Stimulated activated naive CD8-positive, alpha-beta T cell treated with anti-CD3 and anti-CD28 coated beads, Interleukin-15, Interleukin-2, amounts not matched to agents 100 U/mL and 50 U/mL, for 24 hours (primary cell): ENCODE data around the gene TXLNG.

Experiments
- ATAC-seq: fragments of 150-1000 bp; cut with Tn5 transposase; one replicate; pipeline ENCODE4 v1.10.0; 2021
- DNase-seq: peaks from one replicate; pipeline ENCODE4 v3.0.0; 2021

The TXLNG gene

DNA sequence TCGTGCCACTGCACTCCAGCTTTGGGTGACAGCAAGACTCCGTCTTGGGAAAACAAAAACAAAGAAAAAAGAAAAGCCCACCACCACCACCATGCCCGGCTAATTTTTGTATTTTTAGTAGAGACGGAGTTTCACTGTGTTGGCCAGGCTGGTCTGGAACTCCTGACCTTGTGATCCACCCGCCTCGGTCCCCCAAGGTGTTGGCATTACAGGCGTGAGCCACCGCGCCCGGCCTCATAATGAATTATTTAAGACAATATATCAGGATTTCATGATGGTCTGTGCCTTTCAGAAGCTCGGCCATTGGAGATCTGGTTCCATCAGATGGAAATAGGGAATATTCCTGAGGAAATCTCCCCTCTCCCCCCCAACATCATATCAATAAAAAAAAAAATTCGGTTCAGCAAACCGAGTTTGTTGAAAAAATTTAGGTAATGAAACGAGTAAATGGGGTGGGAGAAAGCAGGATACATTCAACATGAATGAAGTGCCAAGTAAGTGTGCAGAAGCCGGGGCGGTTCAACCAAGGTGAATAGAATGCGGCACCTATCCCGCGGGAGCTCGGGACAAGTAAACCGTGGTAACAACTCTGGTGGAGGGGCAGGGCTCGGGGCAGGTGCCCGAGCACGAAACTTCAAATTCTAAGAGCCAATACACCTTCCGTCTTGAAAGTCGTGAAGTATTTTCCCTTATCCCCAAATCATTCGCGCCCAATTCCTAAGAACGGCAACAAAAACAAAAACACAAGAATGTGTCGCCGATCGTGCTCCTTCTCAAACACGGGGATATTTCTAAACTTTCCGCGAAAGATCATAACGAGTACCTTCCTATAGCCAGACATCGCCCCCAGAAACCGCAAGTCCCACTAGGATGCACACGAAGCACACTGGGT, 773 bp upstream of the TXLNG start:
- ATAC-seq (no peak), DNase-seq (peak; percentile 7)

DNA sequence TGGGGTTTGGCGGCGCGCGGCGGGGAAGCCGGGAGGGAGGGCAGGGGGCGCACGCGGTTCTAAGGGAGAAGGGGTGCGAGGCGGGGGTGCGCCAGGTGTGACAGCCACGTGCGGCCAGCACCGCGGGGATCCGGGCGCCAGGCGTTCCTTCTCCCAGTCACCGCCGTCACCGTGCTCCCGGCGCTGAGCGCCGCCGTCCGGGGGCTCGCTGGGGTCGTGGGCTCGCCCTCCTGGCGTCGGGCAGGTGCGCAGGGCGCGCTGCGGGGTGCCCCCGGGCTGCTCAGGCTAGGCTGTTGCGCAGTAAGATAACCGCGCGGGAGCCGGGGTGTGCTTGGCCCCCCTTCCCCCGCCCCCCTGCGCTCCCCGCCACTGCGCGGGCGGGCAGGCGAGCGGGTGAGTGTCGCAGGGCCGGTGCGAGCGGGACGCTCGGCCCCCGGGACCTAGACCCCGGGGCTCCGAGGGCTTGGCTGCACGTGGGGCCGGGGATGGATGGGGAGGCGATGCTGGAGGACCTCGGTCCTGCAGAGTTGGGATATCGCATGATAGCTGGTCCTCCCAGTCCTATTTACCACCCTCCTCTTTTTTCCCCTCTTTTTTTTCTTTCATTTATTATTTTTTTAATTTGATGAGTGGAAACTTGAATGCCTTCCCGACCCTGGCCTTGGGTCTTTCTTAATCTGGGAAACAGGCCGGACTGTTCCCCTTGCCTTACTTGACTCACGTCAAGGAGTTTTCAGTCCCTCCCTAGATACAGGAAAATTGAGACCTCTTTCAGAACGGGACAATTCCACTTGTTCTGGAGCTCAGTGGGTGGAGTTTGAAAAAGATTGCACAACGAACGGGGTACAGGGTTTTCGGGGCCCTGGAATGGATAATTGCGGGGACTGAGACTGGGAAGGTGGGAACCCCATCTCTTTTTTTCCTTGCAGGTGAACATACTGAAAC, 797 bp downstream of the TXLNG start:
- DNase-seq (peak; percentile 41), ATAC-seq (peak; percentile 25)

DNA sequence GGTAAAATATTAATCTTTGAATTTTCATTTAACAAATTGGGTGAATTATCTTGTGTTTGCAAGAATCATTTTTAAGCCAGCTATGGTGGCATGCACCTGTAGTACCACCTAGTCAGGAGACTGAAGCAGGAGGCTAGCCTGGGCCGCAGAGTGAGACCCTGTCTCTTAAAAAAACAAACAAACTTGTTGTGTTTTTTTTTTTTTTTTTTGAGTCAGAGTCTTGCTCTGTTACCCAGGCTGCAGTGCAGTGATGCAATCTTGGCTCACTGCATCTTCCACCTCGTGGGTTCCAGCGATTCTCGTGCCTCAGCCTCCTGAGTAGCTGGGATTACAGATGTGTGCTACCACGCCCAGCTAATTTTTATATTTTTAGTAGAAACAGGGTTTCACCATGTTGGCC, 2.2 kb downstream of the TXLNG start:
- ATAC-seq (no peak), DNase-seq (no peak)

DNA sequence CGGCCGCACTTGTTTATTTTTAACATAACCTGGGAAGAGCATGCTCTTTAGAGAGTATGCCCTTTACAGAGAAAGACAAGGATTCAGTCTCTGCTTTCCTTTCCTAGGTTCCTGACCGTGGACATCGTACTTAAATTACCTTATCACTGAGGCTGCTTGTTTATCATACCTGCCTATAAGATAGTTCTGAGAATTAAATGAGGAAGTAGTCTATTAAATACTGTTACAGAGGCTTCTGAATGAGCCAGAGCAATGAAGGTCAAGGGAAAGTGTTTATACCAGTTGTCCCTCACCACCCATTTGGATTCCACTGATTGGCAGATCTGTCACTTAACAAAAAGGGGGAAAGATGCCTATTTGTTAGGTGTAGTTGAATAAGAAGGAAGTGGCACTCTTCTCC, 10.0 kb downstream of the TXLNG start:
- DNase-seq (no peak), ATAC-seq (no peak)

- ATAC-seq (no peak), DNase-seq (no peak)
Measured at GRCh38 chrX:16797358-16797757, 11.1 kb downstream of the TXLNG start.

DNA sequence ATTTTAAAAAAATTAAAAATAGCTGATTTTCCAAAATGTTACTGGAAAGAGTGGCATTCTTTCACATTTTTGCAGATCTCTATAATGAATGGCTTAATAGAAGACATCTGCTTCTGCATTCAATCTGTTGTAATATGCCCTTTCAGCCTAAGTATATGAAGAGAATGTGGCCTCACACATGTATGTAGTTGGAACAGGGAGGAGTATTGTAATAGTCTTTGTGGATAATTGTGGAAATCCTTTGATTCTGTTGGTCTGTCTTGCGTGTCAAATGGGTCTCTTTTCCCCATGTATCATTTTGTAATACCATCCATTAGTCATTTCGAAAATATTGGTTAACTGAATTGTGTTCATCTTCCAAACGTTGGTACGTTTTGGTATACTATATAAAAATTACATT, 11.6 kb downstream of the TXLNG start:
- ATAC-seq (no peak), DNase-seq (no peak)

GRCh38 chrX:16804923-16805464, 18.7 kb downstream of the TXLNG start:
- ATAC-seq: no peak

GRCh38 chrX:16807548-16807947, 21.3 kb downstream of the TXLNG start:
- ATAC-seq (no peak), DNase-seq (no peak)

More at GRCh38 chrX:16804923-16805464, 18.7 kb downstream of the TXLNG start:
- DNase-seq: no peak

GRCh38 chrX:16807976-16808542, 21.8 kb downstream of the TXLNG start:
- ATAC-seq (no peak), DNase-seq (no peak)

DNA sequence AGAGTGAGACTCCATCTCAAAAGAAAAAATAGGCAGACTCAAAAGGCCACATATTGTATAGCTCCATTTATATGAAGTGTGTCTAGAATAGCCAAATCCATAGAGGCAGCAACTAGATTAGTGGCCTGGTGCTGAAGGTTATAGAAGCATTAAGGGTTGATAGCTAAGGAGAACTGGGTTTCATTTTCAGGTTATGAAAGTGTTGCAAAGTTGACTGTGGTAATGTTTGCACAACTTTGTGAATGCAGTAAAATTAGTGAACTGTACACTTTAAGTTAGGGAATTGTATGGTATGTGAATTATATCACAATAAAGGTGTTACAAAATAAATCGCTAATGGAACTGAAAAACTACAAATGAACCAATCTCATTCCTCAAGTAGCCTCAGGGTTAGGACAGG, 28.3 kb downstream of the TXLNG start:
- DNase-seq (no peak), ATAC-seq (no peak)

GRCh38 chrX:16819634-16820033, 33.4 kb downstream of the TXLNG start:
- DNase-seq: no peak
- ATAC-seq: no peak

GRCh38 chrX:16822723-16823122, 36.5 kb downstream of the TXLNG start:
- ATAC-seq (peak; percentile 43), DNase-seq (no peak)

- ATAC-seq (no peak), DNase-seq (no peak)
Measured at GRCh38 chrX:16825264-16826035, 39.2 kb downstream of the TXLNG start.

DNA sequence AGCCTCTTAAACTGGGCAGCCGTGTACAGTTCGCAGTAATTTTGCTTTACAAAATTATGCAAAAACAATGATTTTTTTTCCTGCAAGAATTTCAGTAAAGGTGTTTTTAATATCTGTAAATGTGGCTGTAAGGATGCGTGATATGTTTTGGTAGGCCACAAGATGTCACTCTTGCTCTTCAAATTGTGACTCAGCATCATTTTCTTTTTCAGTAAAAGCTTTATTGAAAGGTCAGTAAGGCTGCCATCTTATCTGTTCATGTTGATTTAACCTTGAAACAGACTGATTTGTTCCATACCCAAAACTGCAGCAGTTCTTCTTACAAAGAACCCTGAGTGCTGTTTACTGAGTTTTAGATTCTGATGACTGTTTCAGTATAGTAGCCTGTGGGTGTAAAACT, 39.9 kb downstream of the TXLNG start:
- peak; percentile 43 for ATAC-seq
- no peak for DNase-seq

GRCh38 chrX:16827225-16827624, 41.0 kb downstream of the TXLNG start:
- no peak for DNase-seq
- ATAC-seq: no peak

GRCh38 chrX:16828124-16828908, 42.0 kb downstream of the TXLNG start:
- ATAC-seq: no peak
- DNase-seq: no peak

GRCh38 chrX:16832301-16832700, 46.0 kb downstream of the TXLNG start:
- DNase-seq (no peak), ATAC-seq (no peak)

DNA sequence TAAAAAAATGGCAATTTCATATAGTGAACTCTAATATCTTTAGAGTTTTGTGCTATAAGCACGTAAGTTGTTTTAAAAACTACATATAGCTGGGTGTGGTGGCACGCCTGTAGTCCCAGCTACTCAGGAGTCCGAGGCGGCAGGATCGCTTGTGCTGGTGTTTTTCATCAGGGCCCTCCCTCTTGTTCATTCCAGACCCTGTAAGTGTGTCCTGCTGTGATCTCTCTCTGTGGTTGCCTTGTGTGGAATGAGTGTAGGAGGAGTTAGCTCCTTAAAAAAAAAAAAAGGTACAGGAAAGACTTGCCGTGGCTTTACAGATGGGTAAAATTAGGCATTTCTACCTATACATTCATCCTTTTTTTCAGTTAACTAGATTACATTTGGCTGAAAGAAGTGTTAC, 48.5 kb downstream of the TXLNG start:
- ATAC-seq (no peak), DNase-seq (no peak)

GRCh38 chrX:16836371-16836770, 50.1 kb downstream of the TXLNG start:
- ATAC-seq: peak; percentile 57
- DNase-seq: peak; percentile 5

DNA sequence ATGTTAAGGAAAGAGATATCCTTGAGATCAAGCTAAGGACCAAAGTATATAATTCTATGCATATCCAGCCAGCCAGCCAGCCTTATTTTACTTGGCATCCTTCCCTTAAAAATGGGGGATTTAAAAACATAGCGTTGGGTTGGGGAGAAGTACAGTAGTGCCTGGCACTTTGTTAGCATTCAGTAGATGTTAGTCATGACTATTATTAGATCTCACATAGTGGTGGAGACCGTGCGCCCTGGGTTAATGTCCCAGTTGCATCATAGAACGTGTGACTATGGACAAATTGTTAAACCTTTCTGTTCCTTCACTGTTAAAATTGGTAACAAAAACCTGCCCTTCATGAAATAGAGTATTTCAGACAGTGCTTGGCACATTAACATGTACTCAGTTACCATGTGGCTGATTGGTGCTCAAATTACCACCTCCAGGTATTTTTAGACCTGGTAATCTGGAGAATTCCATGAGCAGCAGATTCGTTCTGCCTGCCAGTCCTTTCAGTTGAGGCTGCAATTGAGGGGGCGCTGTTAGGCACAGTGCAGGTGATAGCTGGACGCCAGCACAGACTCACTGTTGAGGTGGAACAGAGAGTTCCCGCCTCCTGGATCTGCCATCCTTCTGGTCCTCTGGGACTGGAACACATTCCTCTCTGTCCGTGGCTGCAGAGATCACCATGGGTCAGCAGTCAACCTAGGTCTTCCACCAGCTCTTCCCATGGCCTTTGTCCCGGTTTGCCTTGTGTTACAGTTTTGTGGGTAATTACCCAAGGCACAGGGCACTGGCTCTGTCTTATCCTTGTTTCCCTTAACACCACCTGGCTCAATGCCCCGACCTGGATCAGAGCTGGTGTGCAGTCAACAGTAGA, 52.2 kb downstream of the TXLNG start:
- no peak for ATAC-seq
- no peak for DNase-seq
